ENCODE results near the gene SGMS1. TPM values are rescaled to one million over a fixed set of nuclear protein-coding genes. Genes with fewer than 3 reads are reported as not detected.
A peak's percentile ranks its signal among the peaks of the same experiment; 100 is the strongest.

Gene SGMS1
- total and polyA plus RNA-seq, 4 donors = 15.8 to 142 (median 41.3) TPM

DNA sequence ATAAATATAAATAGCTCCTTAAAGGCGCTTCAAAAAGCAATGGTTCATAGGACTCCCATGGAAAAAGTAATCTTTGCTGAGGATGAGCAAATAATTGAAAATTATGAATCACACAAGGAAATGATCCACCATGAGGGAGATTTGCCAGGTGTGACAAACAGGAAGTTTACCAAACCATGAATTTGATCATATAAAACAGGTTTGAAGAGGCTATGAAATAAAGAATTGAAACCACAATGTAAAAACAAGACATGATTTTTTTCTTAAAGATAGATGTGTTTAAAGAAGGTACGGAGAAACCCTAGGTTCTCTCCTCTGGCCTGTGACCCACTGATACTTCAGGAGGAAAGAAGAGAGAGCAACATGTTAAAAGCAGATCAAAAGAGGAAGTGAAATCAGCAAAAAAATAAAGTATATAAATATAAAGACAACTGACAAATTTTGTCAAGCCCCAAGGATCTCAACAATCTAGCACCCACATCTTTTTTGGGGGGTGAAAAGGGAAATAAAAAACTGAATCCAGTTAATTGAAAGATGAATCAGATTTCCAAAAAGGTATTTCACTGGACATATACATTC is 261.1 kb downstream of the SGMS1 start:
- no peaks in the 10 kb centered on the region for H3K36me3 ChIP-seq (ENCODE audit: control insufficient read depth in 4 of 4, insufficient read depth in 4 of 4, low read length in 4 of 4)
- no peak for TF ChIP-seq CTCF (IDR thresholded peaks at IDR 0.05; ENCODE audit: control extremely low read depth, extremely low read depth)
- H3K4me3 ChIP-seq = no peak overlapping the region
- H3K4me1 ChIP-seq (ENCODE audit: control insufficient read depth in 5 of 5, insufficient read depth in 5 of 5, low read length in 5 of 5) = peaks cover 5 to 41% (median 13%) of the 10 kb centered on the region in 5 donors
- peaks cover 0 to 4% (median 0%) of the 10 kb centered on the region in 4 donors for H3K9me3 ChIP-seq (ENCODE audit: control insufficient read depth in 4 of 4, insufficient read depth in 3 of 4, low read length in 3 of 4)
- H3K27me3 ChIP-seq (ENCODE audit: control insufficient read depth in 3 of 3, insufficient read depth in 3 of 3, low read length in 2 of 3) = no peaks in the 10 kb centered on the region
- no peak overlapping the region for H3K27ac ChIP-seq (ENCODE audit: low read depth in 1 of 2, low read length in 1 of 2)
- no peak for ATAC-seq (ENCODE audit: insufficient read depth, low FRiP score)
- 87 to 89% methylated on average over 2 of the region's 2 CpGs for WGBS, 2 donors
- no peak overlapping the region for H3K9ac ChIP-seq (ENCODE audit: insufficient read depth in 1 of 2, low read length in 2 of 2)
- DNase-seq = no peak

GRCh38 chr10:50361946-50362345 is 261.8 kb downstream of the SGMS1 start:
- Histone ChIP-seq H3K9me3 (ENCODE audit: control insufficient read depth in 4 of 4, insufficient read depth in 3 of 4, low read length in 3 of 4) (peaks cover 0 to 4% (median 0%) of the 10 kb centered on the region in 4 donors), H3K27me3 (ENCODE audit: control insufficient read depth in 3 of 3, insufficient read depth in 3 of 3, low read length in 2 of 3) (no peaks in the 10 kb centered on the region), H3K36me3 (ENCODE audit: control insufficient read depth in 4 of 4, insufficient read depth in 4 of 4, low read length in 4 of 4) (no peaks in the 10 kb centered on the region), H3K9ac (ENCODE audit: insufficient read depth in 1 of 2, low read length in 2 of 2) (no peak overlapping the region), H3K27ac (ENCODE audit: low read depth in 1 of 2, low read length in 1 of 2) (peak overlapping the region in 1 of 2 donors; percentile 35), H3K4me3 (no peak overlapping the region), H3K4me1 (ENCODE audit: control insufficient read depth in 5 of 5, insufficient read depth in 5 of 5, low read length in 5 of 5) (peaks cover 5 to 41% (median 13%) of the 10 kb centered on the region in 5 donors)
- no peak for TF ChIP-seq CTCF (IDR thresholded peaks at IDR 0.05; ENCODE audit: control extremely low read depth, extremely low read depth)
- ATAC-seq (ENCODE audit: insufficient read depth, low FRiP score) (no peak), DNase-seq (no peak)
- WGBS, 2 donors = 98 to 100% methylated on average over 1 of the region's 1 CpG

DNA sequence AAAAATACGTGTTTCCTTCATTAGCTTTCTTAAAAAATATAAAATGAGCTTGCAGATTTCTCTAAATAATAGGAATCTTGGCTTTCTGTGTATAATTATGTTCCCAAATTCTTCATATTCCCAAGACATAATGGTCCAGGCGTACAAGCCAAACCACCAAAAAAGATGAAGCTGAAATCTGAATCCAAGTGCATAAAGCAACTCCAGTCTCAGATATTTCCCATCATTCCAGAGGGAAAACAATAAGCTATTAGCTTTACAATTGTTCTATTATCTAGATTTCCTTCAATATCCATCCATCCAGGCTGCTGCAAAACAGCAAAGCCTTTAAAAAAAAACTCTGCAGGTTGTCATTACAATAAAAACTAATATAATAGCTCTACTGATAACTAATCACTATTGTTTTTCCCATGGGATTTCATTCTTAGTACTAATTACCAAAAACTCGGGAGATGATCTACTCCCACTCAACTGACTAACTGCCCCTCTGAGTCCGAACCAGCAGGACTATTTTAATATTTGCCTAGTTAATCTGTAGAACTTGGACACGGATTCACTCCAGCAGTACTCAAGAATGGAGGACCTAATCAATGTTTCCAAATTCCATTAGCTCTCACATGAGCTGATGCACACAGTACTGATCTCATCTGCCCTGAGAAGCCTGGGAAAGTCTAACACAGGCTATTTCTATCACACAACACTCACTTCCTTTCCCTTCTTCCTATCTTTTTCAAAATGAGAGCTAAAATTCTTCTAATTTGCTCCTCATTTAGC is 263.5 kb downstream of the SGMS1 start:
- Histone ChIP-seq H3K36me3 (ENCODE audit: control insufficient read depth in 4 of 4, insufficient read depth in 4 of 4, low read length in 4 of 4) (no peaks in the 10 kb centered on the region), H3K27me3 (ENCODE audit: control insufficient read depth in 3 of 3, insufficient read depth in 3 of 3, low read length in 2 of 3) (no peaks in the 10 kb centered on the region), H3K4me1 (ENCODE audit: control insufficient read depth in 5 of 5, insufficient read depth in 5 of 5, low read length in 5 of 5) (peaks cover 5 to 41% (median 13%) of the 10 kb centered on the region in 5 donors), H3K4me3 (no peak overlapping the region), H3K9ac (ENCODE audit: insufficient read depth in 1 of 2, low read length in 2 of 2) (no peak overlapping the region), H3K9me3 (ENCODE audit: control insufficient read depth in 4 of 4, insufficient read depth in 3 of 4, low read length in 3 of 4) (peaks cover 0 to 4% (median 0%) of the 10 kb centered on the region in 4 donors), H3K27ac (ENCODE audit: low read depth in 1 of 2, low read length in 1 of 2) (no peak overlapping the region)
- no peak for TF ChIP-seq CTCF (IDR thresholded peaks at IDR 0.05; ENCODE audit: control extremely low read depth, extremely low read depth)
- WGBS, 2 donors = 66 to 78% methylated on average over 5 of the region's 5 CpGs
- DNase-seq = peak; percentile 63 to 97 (median 93)
- ATAC-seq (ENCODE audit: insufficient read depth, low FRiP score) = no peak

All from lung (tissue), 12 donors.